KMS-11 (cell line): ENCODE data around the gene MYRIP.

Experiments
- H2AFZ ChIP-seq: fragments of 200-600 bp; sonication (generic); 2 replicates; pipeline ENCODE4 v1.6.1; 2016; ENCODE audit warnings: antibody characterized with exemption, mixed run types, low read depth
- H3K27ac ChIP-seq: fragments of 200-600 bp; sonication (generic); 2 replicates; pipeline ENCODE4 v1.6.1; 2016; ENCODE audit warnings: mild to moderate bottlenecking, mixed run types
- H3K27me3 ChIP-seq: fragments of 200-600 bp; sonication (generic); 2 replicates; pipeline ENCODE4 v1.6.1; 2017; ENCODE audit warnings: mild to moderate bottlenecking, low read depth, mixed run types, moderate library complexity; ENCODE audit not compliant: insufficient read depth
- H3K36me3 ChIP-seq: fragments of 200-600 bp; sonication (generic); 2 replicates; pipeline ENCODE4 v1.6.1; 2017; ENCODE audit warnings: mild to moderate bottlenecking, mixed run types; ENCODE audit not compliant: insufficient read depth
- H3K4me1 ChIP-seq: fragments of 200-600 bp; sonication (generic); 2 replicates; pipeline ENCODE4 v1.6.1; 2016; ENCODE audit warnings: mild to moderate bottlenecking, low read depth, mixed run types; ENCODE audit not compliant: poor library complexity, severe bottlenecking
- H3K4me2 ChIP-seq: fragments of 200-600 bp; sonication (generic); 2 replicates; pipeline ENCODE4 v1.7.0; 2016; ENCODE audit warnings: mild to moderate bottlenecking, mixed run types
- H3K4me3 ChIP-seq: fragments of 200-600 bp; sonication (generic); IDR thresholded peaks from 2 replicates; pipeline ENCODE4 v1.6.1; 2017; ENCODE audit warnings: low read depth, low read length, mixed read lengths; ENCODE audit not compliant: insufficient read depth
- H3K79me2 ChIP-seq: fragments of 200-600 bp; sonication (generic); 2 replicates; pipeline ENCODE4 v1.6.1; 2016; ENCODE audit warnings: low read depth, mixed run types; ENCODE audit not compliant: insufficient read depth
- H3K9ac ChIP-seq: fragments of 200-600 bp; sonication (generic); 2 replicates; pipeline ENCODE4 v1.6.1; 2016; ENCODE audit warnings: mild to moderate bottlenecking, mixed run types
- H4K20me1 ChIP-seq: fragments of 200-600 bp; sonication (generic); 2 replicates; pipeline ENCODE4 v1.6.1; 2016; ENCODE audit warnings: mild to moderate bottlenecking, mixed run types; ENCODE audit not compliant: insufficient read depth
- TF ChIP-seq, protein P1 (sequence below): fragments of 200-600 bp; sonication (generic); conservative IDR thresholded peaks from 2 replicates; pipeline ENCODE4 v1.6.1; 2017; ENCODE audit warnings: low read depth, mild to moderate bottlenecking, antibody characterized with exemption, low read length, moderate library complexity, mixed read lengths

The MYRIP gene

DNA sequence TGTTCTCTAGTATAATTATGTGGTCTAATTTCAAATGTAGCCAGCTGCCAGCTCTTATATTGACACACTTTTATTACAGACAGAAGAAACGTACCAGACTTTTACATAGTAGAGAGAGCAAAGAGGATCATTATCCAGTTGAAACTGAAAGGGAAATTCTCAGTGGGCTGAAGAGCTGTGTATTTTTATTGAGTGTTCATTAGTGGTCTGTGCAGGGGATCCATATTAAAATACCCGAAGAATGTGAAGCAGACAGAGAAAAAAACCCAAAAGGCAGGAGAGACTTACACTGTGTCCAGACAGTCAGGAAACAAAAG is 41.3 kb downstream of the MYRIP start:
- H3K9ac ChIP-seq: no peak overlapping the region
- TF ChIP-seq, protein P1, sequence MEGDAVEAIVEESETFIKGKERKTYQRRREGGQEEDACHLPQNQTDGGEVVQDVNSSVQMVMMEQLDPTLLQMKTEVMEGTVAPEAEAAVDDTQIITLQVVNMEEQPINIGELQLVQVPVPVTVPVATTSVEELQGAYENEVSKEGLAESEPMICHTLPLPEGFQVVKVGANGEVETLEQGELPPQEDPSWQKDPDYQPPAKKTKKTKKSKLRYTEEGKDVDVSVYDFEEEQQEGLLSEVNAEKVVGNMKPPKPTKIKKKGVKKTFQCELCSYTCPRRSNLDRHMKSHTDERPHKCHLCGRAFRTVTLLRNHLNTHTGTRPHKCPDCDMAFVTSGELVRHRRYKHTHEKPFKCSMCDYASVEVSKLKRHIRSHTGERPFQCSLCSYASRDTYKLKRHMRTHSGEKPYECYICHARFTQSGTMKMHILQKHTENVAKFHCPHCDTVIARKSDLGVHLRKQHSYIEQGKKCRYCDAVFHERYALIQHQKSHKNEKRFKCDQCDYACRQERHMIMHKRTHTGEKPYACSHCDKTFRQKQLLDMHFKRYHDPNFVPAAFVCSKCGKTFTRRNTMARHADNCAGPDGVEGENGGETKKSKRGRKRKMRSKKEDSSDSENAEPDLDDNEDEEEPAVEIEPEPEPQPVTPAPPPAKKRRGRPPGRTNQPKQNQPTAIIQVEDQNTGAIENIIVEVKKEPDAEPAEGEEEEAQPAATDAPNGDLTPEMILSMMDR: no peak
- H3K4me3 ChIP-seq: no peak overlapping the region
- H2AFZ ChIP-seq: no peak overlapping the region
- H3K27me3 ChIP-seq: no peaks in the 10 kb centered on the region
- H3K4me2 ChIP-seq: no peak overlapping the region
- H3K79me2 ChIP-seq: no peaks in the 10 kb centered on the region
- H3K36me3 ChIP-seq: no peaks in the 10 kb centered on the region
- H3K4me1 ChIP-seq: no peaks in the 10 kb centered on the region
- H4K20me1 ChIP-seq: no peaks in the 10 kb centered on the region
- H3K27ac ChIP-seq: no peak overlapping the region

DNA sequence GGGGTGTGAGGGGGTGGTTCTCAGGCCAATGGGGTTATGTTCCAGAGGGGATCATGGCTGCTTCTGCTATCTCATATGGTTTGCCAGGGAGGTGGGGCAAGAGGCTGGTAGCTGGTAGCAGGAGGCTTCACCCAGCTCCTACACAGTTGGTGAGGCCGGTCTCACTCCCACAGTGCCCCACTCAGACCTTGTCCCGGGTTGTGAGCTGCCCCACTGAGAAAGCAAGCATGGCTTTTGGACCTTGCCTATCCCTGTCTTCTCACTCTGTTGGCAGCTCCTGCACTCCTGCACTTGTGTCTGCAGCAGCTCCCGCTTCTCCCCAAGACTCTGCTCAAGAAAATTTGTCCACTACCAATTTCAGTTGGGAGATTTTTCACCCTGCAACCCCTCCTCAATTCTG is 46.1 kb downstream of the MYRIP start:
- Histone ChIP-seq H3K4me1 (no peaks in the 10 kb centered on the region), H2AFZ (no peak overlapping the region), H3K27ac (no peak overlapping the region), H3K27me3 (no peaks in the 10 kb centered on the region), H3K36me3 (no peaks in the 10 kb centered on the region), H4K20me1 (no peaks in the 10 kb centered on the region), H3K4me2 (no peak overlapping the region), H3K9ac (no peak overlapping the region), H3K4me3 (no peak overlapping the region), H3K79me2 (no peaks in the 10 kb centered on the region)
- TF ChIP-seq, protein P1: no peak

DNA sequence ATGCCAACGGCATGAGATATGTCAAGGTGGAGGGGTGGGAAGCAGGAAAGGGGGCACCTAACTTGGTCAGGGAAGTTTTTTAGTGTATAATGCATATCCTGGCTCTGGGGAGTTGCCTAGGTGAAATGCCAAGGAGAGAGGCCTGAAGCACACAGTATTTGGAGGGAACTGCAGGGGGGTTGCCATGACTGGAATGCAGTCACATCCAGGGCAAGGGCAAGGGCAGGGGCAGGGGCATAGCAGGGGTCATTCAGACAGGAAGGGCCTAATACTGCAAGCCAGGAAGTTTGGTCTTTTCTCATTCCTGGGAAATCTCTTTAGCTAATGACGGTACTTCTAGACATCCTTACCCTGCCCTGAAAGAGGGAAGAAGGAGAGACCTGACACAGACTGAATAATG is 60.5 kb downstream of the MYRIP start:
- H3K4me2 ChIP-seq: no peak overlapping the region
- TF ChIP-seq, protein P1: no peak
- no peaks in the 10 kb centered on the region for H3K79me2 ChIP-seq
- H2AFZ ChIP-seq: no peak overlapping the region
- no peak overlapping the region for H3K27ac ChIP-seq
- H3K4me3 ChIP-seq: no peak overlapping the region
- no peaks in the 10 kb centered on the region for H3K36me3 ChIP-seq
- H4K20me1 ChIP-seq: no peaks in the 10 kb centered on the region
- no peaks in the 10 kb centered on the region for H3K27me3 ChIP-seq
- no peaks in the 10 kb centered on the region for H3K4me1 ChIP-seq
- H3K9ac ChIP-seq: no peak overlapping the region

DNA sequence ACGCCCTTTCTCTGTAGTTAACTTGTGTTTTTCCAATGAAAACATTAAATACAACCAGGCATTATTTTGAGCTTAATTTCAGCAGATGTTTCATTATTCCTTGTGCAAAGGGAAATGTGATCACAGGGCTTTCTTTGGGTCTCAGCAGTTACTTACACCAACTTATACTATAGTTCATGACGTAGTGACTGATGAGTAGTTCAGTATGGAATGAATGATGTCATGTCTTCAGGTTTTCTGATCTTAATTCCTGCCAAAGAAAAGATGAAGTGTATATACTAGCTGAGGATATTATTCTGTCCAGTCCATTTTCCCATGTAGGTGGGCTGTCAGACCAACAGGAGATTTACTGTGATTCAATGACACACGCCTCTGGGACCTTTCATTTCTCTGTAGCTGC is 61.3 kb downstream of the MYRIP start:
- no peaks in the 10 kb centered on the region for H3K36me3 ChIP-seq
- TF ChIP-seq, protein P1: no peak

DNA sequence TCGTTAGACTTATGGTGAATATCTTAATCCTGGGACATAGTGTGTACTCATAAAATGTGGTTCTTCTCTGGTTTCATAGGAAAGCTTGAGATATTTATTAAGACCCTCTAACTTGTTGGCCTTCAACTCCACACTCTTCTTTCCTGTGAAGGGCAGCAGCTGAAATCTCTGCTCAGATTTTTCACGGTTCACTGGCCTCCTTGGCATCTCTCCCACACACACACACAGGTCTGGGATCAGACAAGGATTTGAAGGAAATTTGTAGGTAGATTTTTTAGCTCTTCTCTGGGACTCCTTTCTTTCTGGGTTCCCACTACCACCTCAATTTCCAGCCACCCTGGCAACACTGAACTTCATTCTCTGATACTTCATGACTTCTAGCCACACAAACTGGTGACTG is 70.2 kb downstream of the MYRIP start:
- H4K20me1 ChIP-seq: no peaks in the 10 kb centered on the region
- TF ChIP-seq, protein P1: no peak
- no peaks in the 10 kb centered on the region for H3K4me1 ChIP-seq
- no peaks in the 10 kb centered on the region for H3K27me3 ChIP-seq
- H3K4me2 ChIP-seq: no peak overlapping the region
- no peaks in the 10 kb centered on the region for H3K36me3 ChIP-seq
- no peak overlapping the region for H3K27ac ChIP-seq
- no peak overlapping the region for H3K4me3 ChIP-seq
- H3K79me2 ChIP-seq: no peaks in the 10 kb centered on the region
- no peak overlapping the region for H3K9ac ChIP-seq
- H2AFZ ChIP-seq: no peak overlapping the region

More for the DNA sequence above, 61.3 kb downstream of the MYRIP start:
- Histone ChIP-seq H2AFZ (no peak overlapping the region), H3K9ac (no peak overlapping the region), H3K27ac (no peak overlapping the region), H3K4me1 (no peaks in the 10 kb centered on the region), H3K27me3 (no peaks in the 10 kb centered on the region), H3K4me3 (no peak overlapping the region), H3K79me2 (no peaks in the 10 kb centered on the region), H4K20me1 (no peaks in the 10 kb centered on the region), H3K4me2 (no peak overlapping the region)
